GM12873 (cell line): ENCODE measurements around the gene THSD7A.

ENCODE experiments used
- CTCF ChIP-seq: IDR thresholded peaks from 2 replicates; pipeline ENCODE4 v1.5.1; 2012; ENCODE audit warnings: low read depth, mild to moderate bottlenecking, moderate library complexity, low read length, control low read depth; ENCODE audit not compliant: insufficient read depth; ENCODE audit errors: missing control alignments

THSD7A gene

GRCh38 chr7:11743548-11743947 is 88.5 kb downstream of the THSD7A start:
- TF ChIP-seq CTCF = no peak

- TF ChIP-seq CTCF = no peak
Measured at GRCh38 chr7:11743016-11743415, 89.0 kb downstream of the THSD7A start.

GRCh38 chr7:11742496-11742895 is 89.5 kb downstream of the THSD7A start:
- no peak for TF ChIP-seq CTCF

GRCh38 chr7:11737723-11738122 is 94.3 kb downstream of the THSD7A start:
- TF ChIP-seq CTCF = no peak

GRCh38 chr7:11732207-11732606 is 99.8 kb downstream of the THSD7A start:
- no peak for TF ChIP-seq CTCF

- TF ChIP-seq CTCF = no peak
Measured at GRCh38 chr7:11730725-11731124, 101.3 kb downstream of the THSD7A start.

- no peak for TF ChIP-seq CTCF
Measured at GRCh38 chr7:11727864-11728263, 104.1 kb downstream of the THSD7A start.

- TF ChIP-seq CTCF = no peak
Measured at GRCh38 chr7:11726794-11727155, 105.2 kb downstream of the THSD7A start.
